Left renal cortex interstitium (tissue), 4 donors: ENCODE data around the gene CEACAM16. TPM values are rescaled to one million over a fixed set of nuclear protein-coding genes. Genes with fewer than 3 reads are reported as not detected.
"Not testable (repeated sequence)": the region's sequence is repeated elsewhere in the genome, so short reads cannot be mapped to it uniquely, and the experiment has no call there.

Experiments
- DNase-seq, 4 donors: peaks; one replicate each; pipeline ENCODE4 v3.0.0-alpha.2; 2013; ENCODE audit warnings: low read depth in 4 of 4, low spot score in 2 of 4, missing footprints in 1 of 4
- polyA plus RNA-seq, 4 donors: library from polyadenylated mRNA; unstranded; fragments of 120-200 nt; gene quantifications; one replicate each; pipeline ENCODE4 v1.2.1, GENCODE V29; 2013; ENCODE audit not compliant: insufficient read length in 4 of 4

Gene CEACAM16
- polyA plus RNA-seq, 4 donors, result not detected

GRCh38 chr19:44702551-44703176 lies 3.7 kb downstream of the CEACAM16 start:
- no peak for DNase-seq

DNA sequence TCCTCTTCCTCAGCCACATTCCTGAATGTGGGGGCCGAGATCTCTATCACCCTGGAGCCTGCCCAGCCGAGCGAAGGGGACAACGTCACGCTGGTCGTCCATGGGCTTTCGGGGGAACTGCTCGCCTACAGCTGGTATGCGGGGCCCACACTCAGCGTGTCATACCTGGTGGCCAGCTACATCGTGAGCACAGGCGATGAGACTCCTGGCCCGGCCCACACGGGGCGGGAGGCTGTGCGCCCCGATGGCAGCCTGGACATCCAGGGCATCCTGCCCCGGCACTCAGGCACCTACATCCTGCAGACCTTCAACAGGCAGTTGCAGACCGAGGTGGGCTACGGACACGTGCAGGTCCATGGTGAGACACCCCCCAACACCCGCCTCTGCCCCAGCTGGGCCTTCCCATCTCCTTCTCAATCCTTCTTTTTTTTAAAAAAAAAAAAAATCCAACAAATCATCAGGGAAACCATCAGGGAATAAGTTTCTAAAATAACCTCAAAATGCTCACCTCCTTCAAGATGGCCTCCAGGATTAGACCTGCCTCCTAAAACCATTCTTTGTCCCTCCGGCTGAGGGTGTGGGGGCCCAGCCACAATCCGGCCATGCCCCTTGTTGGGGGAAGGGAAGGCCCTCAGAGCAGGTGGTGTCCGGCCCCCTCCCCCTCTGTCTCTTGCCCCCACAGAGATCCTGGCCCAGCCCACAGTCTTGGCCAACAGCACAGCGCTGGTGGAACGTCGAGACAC lies 4.6 kb downstream of the CEACAM16 start:
- DNase-seq, result no peak

DNA sequence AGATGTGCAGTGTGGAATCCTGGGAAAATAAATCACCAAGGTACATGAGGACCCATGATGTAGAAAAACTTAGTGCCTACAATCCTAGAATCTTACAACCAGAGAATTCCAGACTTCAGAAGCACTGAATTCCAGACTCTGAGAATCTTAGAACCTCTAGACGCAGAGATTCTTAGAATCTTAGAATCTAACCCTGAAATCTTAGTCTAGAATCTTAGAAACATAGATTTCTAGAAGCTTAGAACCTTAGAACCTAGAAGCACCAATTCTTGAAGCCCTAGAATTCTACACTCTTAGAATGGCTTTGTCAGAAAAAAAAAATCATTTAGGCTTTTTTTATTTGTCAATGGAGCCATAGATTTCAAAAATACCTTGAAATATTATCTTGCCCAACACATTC lies 6.0 kb downstream of the CEACAM16 start:
- DNase-seq, result no peak

- no peak for DNase-seq
Observed at GRCh38 chr19:44705502-44706010, 6.6 kb downstream of the CEACAM16 start.

GRCh38 chr19:44706506-44707236 lies 7.7 kb downstream of the CEACAM16 start:
- DNase-seq, result no peak

GRCh38 chr19:44707794-44708193 lies 8.8 kb downstream of the CEACAM16 start:
- DNase-seq, result no peak

DNA sequence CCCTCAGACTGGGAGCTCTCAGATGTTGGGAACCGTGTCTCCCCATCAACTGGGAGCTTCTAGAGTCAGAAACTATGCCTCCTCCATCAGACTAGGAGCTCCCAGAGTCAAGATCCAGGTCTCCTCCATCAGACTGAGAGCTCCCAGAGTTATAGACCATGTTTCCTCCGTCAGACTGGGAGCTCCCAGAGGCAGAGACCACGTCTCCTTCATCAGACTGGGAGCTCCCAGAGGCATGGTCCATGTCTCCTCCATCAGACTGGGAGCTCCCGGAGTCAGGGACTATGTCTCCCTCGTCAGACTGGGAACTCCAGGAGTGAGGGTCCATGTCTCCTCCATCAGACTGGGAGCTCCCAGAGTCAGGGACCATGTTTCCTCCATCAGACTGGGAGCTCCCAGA lies 10.0 kb downstream of the CEACAM16 start:
- DNase-seq, result no peak

GRCh38 chr19:44709434-44710266 lies 10.7 kb downstream of the CEACAM16 start:
- not testable (repeated sequence) for DNase-seq

- no peak for DNase-seq
Observed at GRCh38 chr19:44710483-44710882, 11.5 kb downstream of the CEACAM16 start.

- DNase-seq, result no peak
Observed at GRCh38 chr19:44712864-44713515, 14.0 kb downstream of the CEACAM16 start.

- no peak for DNase-seq
Observed at GRCh38 chr19:44714597-44715169, 15.7 kb downstream of the CEACAM16 start.

- no peak for DNase-seq
Observed at GRCh38 chr19:44717603-44718002, 18.7 kb downstream of the CEACAM16 start.

- peak; percentile 69 to 93 (median 78) for DNase-seq
Observed at GRCh38 chr19:44718441-44719261, 19.7 kb downstream of the CEACAM16 start.

DNA sequence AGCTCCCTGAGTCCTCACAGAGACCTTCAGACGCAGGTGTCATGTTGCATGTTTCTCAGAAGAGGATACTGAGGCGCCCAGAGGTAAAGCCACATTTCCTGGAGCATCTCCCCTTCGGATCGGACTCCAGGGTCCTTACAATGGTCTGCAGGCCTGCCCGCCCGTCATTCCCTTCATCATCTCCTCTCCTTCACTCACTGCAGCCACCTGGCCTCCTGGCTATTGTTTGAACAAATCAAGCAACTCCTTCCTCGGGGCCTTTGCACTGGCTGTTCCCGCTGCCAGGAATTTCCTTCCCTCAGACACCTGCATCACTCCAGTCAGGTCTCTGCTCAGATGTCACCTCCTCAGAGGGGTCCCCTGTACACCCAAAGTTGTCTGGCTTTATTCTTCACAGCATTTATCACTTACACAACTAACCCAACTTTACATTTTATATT lies 20.3 kb downstream of the CEACAM16 start:
- no peak for DNase-seq

DNA sequence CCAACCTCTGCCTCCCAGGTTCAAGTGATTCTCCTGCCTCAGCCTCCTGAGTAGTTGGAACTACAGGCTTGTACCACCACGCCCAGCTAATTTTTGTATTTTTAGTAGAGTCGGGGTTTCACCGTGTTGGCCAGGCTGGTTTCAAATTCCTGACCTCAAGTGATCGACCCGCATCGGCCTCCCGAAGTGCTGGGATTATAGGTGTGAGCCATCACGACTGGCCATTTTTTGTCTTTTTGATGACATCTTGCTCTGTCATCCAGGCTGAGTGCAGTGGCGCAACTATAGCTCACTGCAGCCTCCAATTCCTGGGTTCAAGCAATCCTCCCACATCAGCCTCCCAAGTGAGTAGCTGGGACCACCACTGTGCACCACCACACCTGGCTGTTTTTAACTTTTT lies 21.4 kb downstream of the CEACAM16 start:
- not testable (repeated sequence) for DNase-seq

- no peak for DNase-seq
Observed at GRCh38 chr19:44720945-44721344, 22.0 kb downstream of the CEACAM16 start.

DNA sequence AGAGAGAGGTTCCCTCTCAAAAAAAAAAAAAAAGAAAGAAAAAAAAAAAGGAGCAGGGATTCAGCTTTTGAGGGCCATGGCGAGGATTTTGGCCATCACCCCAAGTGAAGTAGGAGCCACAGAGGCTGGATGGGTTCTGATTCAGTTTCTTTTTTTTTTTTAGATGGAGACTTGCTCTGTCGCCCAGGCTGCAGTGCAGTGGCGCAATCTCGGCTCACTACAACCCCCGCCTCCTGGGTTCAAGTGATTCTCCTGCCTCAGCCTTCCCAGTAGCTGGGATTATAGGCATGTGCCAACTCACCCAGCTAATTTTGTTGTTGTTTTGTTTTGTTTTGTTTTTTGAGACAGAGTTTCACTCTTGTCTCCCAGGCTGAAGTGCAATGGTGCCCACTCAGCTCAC lies 22.4 kb downstream of the CEACAM16 start:
- not testable (repeated sequence) for DNase-seq
